BJ (cell line): Measurements from ENCODE around the gene SPATA3. TPM values are rescaled to one million over a fixed set of nuclear protein-coding genes. Genes with fewer than 3 reads are reported as not detected.

Experiments
- CTCF ChIA-PET: fragments of 350-600 bp; formaldehyde crosslinking; extraction: SDS; loops from one replicate; lab custom pipeline; 2021; ENCODE audit warnings: antibody characterized with exemption, inconsistent platforms; lab: Yijun Ruan, JAX
- POLR2A ChIA-PET: fragments of 300-600 bp; sonication (Branson Sonifier 250); formaldehyde crosslinking; extraction: SDS; loops from one replicate; lab custom pipeline; 2021; ENCODE audit warnings: antibody characterized with exemption; lab: Charles Lee
- DNase-seq: peaks from one replicate; pipeline ENCODE4 v3.0.0-alpha.2; 2011; ENCODE audit warnings: low read depth
- H3K27me3 ChIP-seq: 2 replicates; pipeline ENCODE4 v1.6.0; 2011; ENCODE audit warnings: low read length; ENCODE audit not compliant: control insufficient read depth, insufficient read depth
- H3K36me3 ChIP-seq: 2 replicates; pipeline ENCODE4 v1.5.1; 2011; ENCODE audit warnings: low read length; ENCODE audit not compliant: control insufficient read depth, insufficient read depth
- H3K4me3 ChIP-seq: 2 replicates; pipeline ENCODE4 v1.5.1; 2011; ENCODE audit warnings: low read depth, mild to moderate bottlenecking, control low read depth, low read length
- polyA plus RNA-seq: library from polyadenylated mRNA; depleted of rRNA; stranded (reverse); fragments of >200 nt; gene quantifications from 2 replicates; pipeline ENCODE4 v1.2.3, GENCODE V29; 2011
- TF ChIP-seq, protein P1 (sequence below): IDR thresholded peaks from 2 replicates; pipeline ENCODE4 v1.5.1; 2011; ENCODE audit warnings: low read depth, mild to moderate bottlenecking, control low read depth, inconsistent platforms, low read length, moderate library complexity; ENCODE audit not compliant: insufficient read depth

Gene SPATA3
- polyA plus RNA-seq, 1 experiment = not detected

DNA sequence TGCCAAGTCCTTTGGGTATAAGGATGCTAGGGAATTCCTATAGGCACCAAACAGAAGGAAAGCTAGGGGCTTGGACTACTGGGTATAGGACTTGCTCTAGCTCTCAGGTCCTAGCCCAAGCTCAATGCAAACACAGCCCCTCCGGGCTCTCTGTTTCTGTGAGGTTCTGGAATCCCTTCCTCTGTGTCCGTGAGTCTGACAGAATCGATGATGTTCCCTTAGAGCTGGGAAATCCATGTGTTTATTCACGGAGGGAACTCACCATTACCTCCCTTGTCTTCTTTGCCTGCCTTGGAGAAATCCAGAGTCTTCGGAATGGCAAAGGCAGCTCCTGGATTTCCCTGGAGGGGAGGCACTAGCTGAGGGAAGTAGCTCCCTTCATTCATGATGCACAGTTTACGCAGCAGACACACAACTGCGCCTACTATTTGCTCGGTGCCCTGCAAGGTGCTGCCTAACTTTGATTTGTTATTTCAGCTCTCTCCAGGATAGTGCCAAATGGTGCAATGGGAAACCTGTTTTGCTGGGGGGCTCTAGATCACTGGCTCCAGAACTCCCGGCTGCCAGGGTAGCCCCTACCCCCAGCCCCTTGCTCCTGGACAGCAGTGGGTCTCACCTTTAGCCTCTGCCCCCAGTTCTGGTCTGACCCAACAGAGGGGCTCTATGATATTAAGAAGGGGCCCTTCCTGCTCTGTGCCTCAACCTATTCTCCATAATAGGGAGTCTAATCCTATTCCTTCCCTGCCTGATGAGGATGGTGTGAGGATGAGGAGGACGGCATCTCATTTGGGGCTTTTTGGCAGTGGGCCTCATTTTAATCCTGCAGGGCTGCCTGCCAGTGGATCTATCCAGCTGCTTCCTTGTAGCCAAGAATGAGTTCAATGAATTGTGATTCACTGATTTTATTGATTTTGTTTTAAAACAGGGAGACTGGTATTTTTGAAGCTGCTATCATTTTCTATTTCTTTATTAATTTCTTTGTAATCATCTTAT, 52.3 kb downstream of the SPATA3 start:
- H3K36me3 ChIP-seq = no peaks in the 10 kb centered on the region
- ChIA-PET POLR2A (no interaction called here), CTCF (interaction anchor here (1.9 to 2.9 kb wide), 2 partner anchors 10 to 18 kb away, joined by 4 to 8 read pairs; partner anchors contain the start of gene C2orf72)
- no peak for DNase-seq
- H3K27me3 ChIP-seq = peaks cover 13% of the 10 kb centered on the region
- H3K4me3 ChIP-seq = no peak overlapping the region
- TF ChIP-seq, protein P1, sequence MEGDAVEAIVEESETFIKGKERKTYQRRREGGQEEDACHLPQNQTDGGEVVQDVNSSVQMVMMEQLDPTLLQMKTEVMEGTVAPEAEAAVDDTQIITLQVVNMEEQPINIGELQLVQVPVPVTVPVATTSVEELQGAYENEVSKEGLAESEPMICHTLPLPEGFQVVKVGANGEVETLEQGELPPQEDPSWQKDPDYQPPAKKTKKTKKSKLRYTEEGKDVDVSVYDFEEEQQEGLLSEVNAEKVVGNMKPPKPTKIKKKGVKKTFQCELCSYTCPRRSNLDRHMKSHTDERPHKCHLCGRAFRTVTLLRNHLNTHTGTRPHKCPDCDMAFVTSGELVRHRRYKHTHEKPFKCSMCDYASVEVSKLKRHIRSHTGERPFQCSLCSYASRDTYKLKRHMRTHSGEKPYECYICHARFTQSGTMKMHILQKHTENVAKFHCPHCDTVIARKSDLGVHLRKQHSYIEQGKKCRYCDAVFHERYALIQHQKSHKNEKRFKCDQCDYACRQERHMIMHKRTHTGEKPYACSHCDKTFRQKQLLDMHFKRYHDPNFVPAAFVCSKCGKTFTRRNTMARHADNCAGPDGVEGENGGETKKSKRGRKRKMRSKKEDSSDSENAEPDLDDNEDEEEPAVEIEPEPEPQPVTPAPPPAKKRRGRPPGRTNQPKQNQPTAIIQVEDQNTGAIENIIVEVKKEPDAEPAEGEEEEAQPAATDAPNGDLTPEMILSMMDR = no peak

- Histone ChIP-seq H3K4me3 (no peak overlapping the region), H3K36me3 (no peaks in the 10 kb centered on the region), H3K27me3 (peaks cover 13% of the 10 kb centered on the region)
- ChIA-PET POLR2A (no interaction called here), CTCF (interaction anchor here (1.9 to 2.9 kb wide), 2 partner anchors 11 to 19 kb away, joined by 4 to 8 read pairs; partner anchors contain the start of gene C2orf72)
- DNase-seq = no peak
- TF ChIP-seq, protein P1 = no peak
These were observed 53.5 kb downstream of the SPATA3 start for GRCh38 chr2:231049286-231050017.

DNA sequence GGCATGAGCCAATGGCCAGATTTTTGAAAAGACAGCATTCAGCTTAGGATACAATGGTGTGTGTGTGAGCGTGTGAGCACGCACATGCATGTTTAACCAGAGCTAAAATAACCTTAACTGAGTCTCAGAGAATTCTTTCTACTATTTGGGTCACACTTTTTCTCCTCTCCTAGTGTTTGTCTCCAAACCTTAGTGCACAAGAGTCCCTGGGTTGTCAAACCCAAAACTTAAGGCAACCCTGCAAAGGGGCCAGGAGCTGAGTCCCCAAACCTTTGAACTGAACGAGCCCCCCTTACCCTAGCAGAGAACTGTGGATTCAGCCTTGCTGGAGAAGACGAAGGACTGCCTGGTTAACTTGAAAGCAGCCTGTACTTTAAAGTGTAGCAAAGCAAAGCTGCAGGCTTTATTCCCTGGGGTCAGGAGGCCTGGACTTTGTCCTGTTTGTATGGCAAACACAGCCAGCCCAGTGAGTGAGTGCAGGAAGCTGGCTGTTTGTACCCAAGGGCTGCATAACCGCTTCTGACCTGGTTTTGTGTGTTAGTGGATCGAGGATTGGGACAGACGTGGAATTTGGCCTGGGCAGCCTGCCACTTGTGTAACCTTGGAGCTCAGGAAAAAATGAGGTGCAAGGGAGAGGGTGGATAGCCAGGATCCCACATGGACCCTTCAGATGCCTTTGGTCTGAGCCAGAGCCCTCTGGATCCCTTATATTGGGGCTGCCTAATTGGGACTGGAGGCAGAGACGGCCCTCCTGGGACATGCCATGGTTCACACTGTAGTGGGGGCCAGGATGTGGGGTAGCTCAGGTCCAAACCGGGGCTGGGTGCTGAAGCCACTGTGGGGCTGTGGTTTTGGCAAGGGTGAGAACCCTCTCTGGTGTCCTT, 54.3 kb downstream of the SPATA3 start:
- ChIA-PET CTCF (interaction anchor here (1.1 to 2.9 kb wide), 3 partner anchors 12 to 23 kb away, joined by 4 to 8 read pairs (median 4); partner anchors contain the start of gene C2orf72), POLR2A (no interaction called here)
- Histone ChIP-seq H3K27me3 (peaks cover 13% of the 10 kb centered on the region), H3K4me3 (no peak overlapping the region), H3K36me3 (no peaks in the 10 kb centered on the region)
- DNase-seq = no peak
- TF ChIP-seq, protein P1 = no peak

- ChIA-PET POLR2A (no interaction called here), CTCF (interaction anchor here (1.1 to 2.9 kb wide), 2 partner anchors 13 to 24 kb away, joined by 4 to 8 read pairs; partner anchors contain the start of gene C2orf72)
- TF ChIP-seq, protein P1 = no peak
- H3K27me3 ChIP-seq = peaks cover 13% of the 10 kb centered on the region
- H3K4me3 ChIP-seq = no peak overlapping the region
- DNase-seq = no peak
- H3K36me3 ChIP-seq = no peaks in the 10 kb centered on the region
These were observed 55.2 kb downstream of the SPATA3 start for GRCh38 chr2:231051116-231051515.
